ENCODE results near the gene ZFAND2A.
A peak's percentile ranks its signal among the peaks of the same experiment; 100 is the strongest.
"Not testable (repeated sequence)": the region's sequence is repeated elsewhere in the genome, so short reads cannot be mapped to it uniquely, and the experiment has no call there.

Gene ZFAND2A

GRCh38 chr7:1174881-1175596 is 15.0 kb upstream of the ZFAND2A start:
- no peak for DNase-seq

GRCh38 chr7:1174002-1174401 is 14.0 kb upstream of the ZFAND2A start:
- no peak for DNase-seq

GRCh38 chr7:1172666-1173523 is 12.9 kb upstream of the ZFAND2A start:
- no peak for DNase-seq

GRCh38 chr7:1171516-1171915 is 11.5 kb upstream of the ZFAND2A start:
- peak; percentile 40 for DNase-seq

- no peak for DNase-seq
Observed at GRCh38 chr7:1170741-1171501, 10.9 kb upstream of the ZFAND2A start.

- peak; percentile 38 for DNase-seq
Observed at GRCh38 chr7:1169409-1170368, 9.7 kb upstream of the ZFAND2A start.

- no peak for DNase-seq
Observed at GRCh38 chr7:1168422-1168821, 8.4 kb upstream of the ZFAND2A start.

- DNase-seq, result no peak
Observed at GRCh38 chr7:1164436-1164835, 4.4 kb upstream of the ZFAND2A start.

GRCh38 chr7:1163121-1163520 is 3.1 kb upstream of the ZFAND2A start:
- no peak for DNase-seq

- DNase-seq, result peak; percentile 59
Observed at GRCh38 chr7:1160670-1161021, 650 bp upstream of the ZFAND2A start.

GRCh38 chr7:1159231-1159630 is 765 bp downstream of the ZFAND2A start:
- DNase-seq, result not testable (repeated sequence)

GRCh38 chr7:1158203-1159126 is 1.5 kb downstream of the ZFAND2A start:
- DNase-seq, result no peak

- no peak for DNase-seq
Observed at GRCh38 chr7:1156782-1157535, 3.0 kb downstream of the ZFAND2A start.

- not testable (repeated sequence) for DNase-seq
Observed at GRCh38 chr7:1155818-1156781, 3.9 kb downstream of the ZFAND2A start.

GRCh38 chr7:1154172-1154739 is 5.7 kb downstream of the ZFAND2A start:
- DNase-seq, result no peak

- no peak for DNase-seq
Observed at GRCh38 chr7:1152492-1152891, 7.5 kb downstream of the ZFAND2A start.

GRCh38 chr7:1151653-1152425 is 8.2 kb downstream of the ZFAND2A start:
- no peak for DNase-seq

- no peak for DNase-seq
Observed at GRCh38 chr7:1151156-1151555, 8.8 kb downstream of the ZFAND2A start.

Data from DMS53 (cell line).